Measurements from ENCODE around the gene CCDC183.

The CCDC183 gene

DNA sequence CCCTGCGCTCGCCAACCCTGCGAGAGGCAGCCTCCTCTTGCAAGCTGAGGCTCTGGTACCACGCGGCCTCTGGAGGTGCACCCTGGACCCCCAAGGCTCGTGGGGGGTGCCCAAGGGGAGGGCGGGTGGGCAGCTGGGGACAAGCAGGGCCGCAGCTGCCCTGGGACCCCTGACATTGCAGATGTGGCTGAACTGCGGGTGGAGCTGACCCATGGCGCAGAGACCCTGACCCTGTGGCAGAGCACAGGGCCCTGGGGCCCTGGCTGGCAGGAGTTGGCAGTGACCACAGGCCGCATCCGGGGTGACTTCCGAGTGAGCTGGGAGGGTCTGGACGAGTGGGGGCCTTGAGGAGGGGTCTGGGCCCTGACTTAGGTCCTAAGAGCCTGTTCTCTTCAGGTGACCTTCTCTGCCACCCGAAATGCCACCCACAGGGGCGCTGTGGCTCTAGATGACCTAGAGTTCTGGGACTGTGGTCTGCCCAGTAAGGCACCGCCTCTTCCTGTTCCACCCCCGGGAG is 57.5 kb downstream of the CCDC183 start:
- TF ChIP-seq, protein P1, sequence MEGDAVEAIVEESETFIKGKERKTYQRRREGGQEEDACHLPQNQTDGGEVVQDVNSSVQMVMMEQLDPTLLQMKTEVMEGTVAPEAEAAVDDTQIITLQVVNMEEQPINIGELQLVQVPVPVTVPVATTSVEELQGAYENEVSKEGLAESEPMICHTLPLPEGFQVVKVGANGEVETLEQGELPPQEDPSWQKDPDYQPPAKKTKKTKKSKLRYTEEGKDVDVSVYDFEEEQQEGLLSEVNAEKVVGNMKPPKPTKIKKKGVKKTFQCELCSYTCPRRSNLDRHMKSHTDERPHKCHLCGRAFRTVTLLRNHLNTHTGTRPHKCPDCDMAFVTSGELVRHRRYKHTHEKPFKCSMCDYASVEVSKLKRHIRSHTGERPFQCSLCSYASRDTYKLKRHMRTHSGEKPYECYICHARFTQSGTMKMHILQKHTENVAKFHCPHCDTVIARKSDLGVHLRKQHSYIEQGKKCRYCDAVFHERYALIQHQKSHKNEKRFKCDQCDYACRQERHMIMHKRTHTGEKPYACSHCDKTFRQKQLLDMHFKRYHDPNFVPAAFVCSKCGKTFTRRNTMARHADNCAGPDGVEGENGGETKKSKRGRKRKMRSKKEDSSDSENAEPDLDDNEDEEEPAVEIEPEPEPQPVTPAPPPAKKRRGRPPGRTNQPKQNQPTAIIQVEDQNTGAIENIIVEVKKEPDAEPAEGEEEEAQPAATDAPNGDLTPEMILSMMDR (conservative IDR thresholded peaks at IDR 0.05), result no peak; the same call in 1 of the 2 replicates
- TF ChIP-seq ZFX (IDR thresholded peaks at IDR 0.05), result no peak
- no peak overlapping the region for H3K27ac ChIP-seq

DNA sequence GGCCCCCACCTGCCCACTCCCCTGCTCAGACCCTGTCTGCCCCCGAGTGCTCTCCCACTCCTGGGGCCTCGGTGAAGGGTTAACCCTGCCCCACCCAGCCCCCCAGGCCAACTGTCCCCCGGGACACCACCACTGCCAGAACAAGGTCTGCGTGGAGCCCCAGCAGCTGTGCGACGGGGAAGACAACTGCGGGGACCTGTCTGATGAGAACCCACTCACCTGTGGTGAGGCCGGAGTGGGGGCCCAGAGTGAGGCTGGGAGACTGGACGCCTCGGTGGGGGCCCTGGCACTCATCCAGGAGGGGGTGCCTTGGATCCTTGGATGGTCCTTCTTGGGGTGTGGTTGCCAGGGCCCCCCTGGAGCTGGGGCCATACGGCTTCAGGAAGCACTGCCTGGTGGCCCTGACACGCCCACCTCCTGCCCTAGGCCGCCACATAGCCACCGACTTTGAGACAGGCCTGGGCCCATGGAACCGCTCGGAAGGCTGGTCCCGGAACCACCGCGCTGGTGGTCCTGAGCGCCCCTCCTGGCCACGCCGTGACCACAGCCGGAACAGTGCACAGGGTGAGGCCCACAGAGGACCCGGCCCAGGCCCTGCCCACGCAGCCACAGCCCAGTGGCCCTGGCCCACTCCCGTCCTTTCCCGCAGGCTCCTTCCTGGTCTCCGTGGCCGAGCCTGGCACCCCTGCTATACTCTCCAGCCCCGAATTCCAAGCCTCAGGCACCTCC is 58.1 kb downstream of the CCDC183 start:
- TF ChIP-seq ZFX (IDR thresholded peaks at IDR 0.05), result no peak
- TF ChIP-seq, protein P1 (conservative IDR thresholded peaks at IDR 0.05), result no peak
- H3K27ac ChIP-seq, result no peak overlapping the region

DNA sequence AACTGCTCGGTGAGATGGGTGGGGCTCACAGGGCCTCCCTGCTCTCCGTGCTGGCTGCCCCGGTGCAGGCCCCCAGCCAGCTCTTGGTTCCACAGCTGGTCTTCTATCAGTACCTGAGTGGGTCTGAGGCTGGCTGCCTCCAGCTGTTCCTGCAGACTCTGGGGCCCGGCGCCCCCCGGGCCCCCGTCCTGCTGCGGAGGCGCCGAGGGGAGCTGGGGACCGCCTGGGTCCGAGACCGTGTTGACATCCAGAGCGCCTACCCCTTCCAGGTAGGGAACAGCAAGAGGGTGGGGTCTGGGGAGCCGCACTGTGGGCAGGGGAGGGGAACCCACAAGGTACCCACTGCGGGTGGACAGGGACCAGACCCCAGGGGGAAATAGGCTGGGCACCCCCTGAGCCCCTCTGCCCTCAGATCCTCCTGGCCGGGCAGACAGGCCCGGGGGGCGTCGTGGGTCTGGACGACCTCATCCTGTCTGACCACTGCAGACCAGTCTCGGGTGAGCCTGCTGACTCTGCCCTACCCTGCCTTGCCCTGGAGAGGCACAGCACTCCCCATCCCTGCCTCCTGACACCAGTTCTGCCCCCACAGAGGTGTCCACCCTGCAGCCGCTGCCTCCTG is 58.8 kb downstream of the CCDC183 start:
- no peak for TF ChIP-seq ZFX (IDR thresholded peaks at IDR 0.05)
- TF ChIP-seq, protein P1 (conservative IDR thresholded peaks at IDR 0.05), result no peak
- no peak overlapping the region for H3K27ac ChIP-seq

DNA sequence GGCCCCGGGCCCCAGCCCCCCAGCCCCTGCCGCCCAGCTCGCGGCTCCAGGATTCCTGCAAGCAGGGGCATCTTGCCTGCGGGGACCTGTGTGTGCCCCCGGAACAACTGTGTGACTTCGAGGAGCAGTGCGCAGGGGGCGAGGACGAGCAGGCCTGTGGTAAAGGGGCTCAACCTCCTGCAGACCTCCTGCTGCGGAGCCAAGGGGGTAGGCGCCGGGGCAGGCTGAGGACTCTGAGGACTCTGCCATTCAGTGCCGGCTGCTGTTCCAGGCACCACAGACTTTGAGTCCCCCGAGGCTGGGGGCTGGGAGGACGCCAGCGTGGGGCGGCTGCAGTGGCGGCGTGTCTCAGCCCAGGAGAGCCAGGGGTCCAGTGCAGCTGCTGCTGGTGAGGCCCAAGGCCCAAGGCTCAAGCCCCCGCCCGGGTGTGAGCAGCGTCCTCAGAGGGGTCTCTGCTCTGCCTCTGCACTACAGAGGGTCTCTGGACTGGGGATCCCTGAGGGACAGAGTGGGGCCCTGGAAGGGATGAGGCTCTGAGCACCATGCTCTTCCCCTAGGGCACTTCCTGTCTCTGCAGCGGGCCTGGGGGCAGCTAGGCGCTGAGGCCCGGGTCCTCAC is 59.4 kb downstream of the CCDC183 start:
- no peak overlapping the region for H3K27ac ChIP-seq
- no peak for TF ChIP-seq ZFX (IDR thresholded peaks at IDR 0.05)
- TF ChIP-seq, protein P1 (conservative IDR thresholded peaks at IDR 0.05), result no peak

DNA sequence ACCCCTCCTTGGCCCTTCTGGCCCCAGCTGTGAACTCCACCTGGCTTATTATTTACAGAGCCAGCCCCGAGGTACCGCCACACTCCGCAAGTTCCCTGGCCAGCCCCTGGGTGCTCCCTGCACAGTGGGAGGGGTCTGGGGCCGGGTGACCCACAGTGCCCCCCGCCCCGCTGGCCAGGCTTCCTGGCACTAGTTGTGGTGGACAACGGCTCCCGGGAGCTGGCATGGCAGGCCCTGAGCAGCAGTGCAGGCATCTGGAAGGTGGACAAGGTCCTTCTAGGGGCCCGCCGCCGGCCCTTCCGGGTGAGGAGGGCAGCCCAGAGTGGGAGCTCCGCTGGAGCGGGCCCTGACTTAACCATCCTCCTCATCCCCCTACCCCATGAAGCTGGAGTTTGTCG is 59.9 kb downstream of the CCDC183 start:
- TF ChIP-seq, protein P1 (conservative IDR thresholded peaks at IDR 0.05), result no peak
- TF ChIP-seq ZFX (IDR thresholded peaks at IDR 0.05), result no peak

DNA sequence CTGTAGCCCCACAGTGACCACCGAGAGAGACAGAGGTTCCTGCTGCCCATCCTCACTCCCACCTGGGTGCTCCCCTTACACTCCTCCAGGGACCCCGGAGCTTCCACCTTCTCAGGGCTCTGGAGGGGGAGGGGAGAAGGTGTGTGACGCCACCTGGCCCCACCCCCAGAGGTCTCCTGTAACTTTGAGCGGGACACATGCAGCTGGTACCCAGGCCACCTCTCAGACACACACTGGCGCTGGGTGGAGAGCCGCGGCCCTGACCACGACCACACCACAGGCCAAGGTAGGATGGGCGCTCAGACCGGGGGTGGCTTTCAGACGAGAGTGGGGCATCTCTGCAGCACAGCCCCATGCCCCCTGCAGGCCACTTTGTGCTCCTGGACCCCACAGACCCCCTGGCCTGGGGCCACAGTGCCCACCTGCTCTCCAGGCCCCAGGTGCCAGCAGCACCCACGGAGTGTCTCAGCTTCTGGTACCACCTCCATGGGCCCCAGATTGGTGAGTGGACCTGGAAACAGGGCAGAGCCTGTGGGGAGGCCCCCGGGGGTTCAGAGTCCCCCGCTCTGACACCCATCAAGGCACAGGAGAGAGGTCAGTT is 60.5 kb downstream of the CCDC183 start:
- H3K27ac ChIP-seq, result no peak overlapping the region
- TF ChIP-seq ZFX (IDR thresholded peaks at IDR 0.05), result no peak
- TF ChIP-seq, protein P1 (conservative IDR thresholded peaks at IDR 0.05), result no peak

More for the DNA sequence above, 59.9 kb downstream of the CCDC183 start:
- H3K27ac ChIP-seq, result no peak overlapping the region

Data from C4-2B (cell line).